GM20000 (cell line): ENCODE measurements around the gene INIP.

Source experiments
- DNase-seq: peaks from one replicate; pipeline ENCODE4 v3.0.0; 2012; ENCODE audit warnings: low spot score
- TF ChIP-seq, protein P1 (sequence below): IDR thresholded peaks from 2 replicates; pipeline ENCODE4 v1.5.1; 2012; ENCODE audit warnings: mild to moderate bottlenecking, control low read depth; ENCODE audit errors: extremely low read depth, missing control alignments

Gene INIP

DNA sequence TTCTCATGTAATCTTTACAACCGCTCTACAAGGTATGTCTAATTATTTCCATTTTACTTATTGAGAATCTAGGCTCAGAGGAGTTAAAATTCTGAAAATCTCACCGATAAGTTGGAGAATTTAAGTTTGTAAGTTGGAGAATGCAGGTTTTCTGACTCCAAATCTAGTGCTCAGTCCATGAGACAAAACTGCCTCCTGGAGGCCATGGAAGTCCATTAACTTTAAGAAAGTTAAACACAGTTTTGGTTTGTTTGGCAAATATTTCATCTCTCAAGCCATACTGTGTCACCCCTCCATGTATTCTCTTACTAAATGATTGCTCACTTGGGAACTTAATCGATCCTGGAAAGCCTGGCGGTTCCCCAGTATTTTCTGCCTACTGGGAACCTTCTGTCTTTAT is 52.6 kb downstream of the INIP start:
- peak; percentile 21 for DNase-seq
- TF ChIP-seq, protein P1, sequence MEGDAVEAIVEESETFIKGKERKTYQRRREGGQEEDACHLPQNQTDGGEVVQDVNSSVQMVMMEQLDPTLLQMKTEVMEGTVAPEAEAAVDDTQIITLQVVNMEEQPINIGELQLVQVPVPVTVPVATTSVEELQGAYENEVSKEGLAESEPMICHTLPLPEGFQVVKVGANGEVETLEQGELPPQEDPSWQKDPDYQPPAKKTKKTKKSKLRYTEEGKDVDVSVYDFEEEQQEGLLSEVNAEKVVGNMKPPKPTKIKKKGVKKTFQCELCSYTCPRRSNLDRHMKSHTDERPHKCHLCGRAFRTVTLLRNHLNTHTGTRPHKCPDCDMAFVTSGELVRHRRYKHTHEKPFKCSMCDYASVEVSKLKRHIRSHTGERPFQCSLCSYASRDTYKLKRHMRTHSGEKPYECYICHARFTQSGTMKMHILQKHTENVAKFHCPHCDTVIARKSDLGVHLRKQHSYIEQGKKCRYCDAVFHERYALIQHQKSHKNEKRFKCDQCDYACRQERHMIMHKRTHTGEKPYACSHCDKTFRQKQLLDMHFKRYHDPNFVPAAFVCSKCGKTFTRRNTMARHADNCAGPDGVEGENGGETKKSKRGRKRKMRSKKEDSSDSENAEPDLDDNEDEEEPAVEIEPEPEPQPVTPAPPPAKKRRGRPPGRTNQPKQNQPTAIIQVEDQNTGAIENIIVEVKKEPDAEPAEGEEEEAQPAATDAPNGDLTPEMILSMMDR = no peak

DNA sequence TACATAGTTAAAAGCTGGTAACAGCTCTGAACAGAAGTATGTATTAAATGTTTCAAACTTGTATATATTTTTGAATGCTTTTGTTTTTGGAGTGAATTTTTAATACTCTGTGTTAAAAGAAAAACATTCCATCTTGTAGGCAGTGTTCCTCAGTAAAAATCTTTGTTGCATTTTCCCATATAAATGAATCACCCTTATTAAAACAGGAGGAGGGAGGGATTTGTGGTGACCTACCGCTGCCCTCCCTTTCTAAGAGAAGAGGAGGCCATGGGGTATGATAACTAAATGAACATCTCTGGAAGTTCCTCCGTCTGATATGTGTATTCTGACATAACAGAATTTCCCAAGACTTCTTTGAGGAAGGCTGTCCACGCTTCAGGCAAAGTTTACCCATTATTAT is 53.4 kb downstream of the INIP start:
- no peak for DNase-seq
- TF ChIP-seq, protein P1 = no peak

DNA sequence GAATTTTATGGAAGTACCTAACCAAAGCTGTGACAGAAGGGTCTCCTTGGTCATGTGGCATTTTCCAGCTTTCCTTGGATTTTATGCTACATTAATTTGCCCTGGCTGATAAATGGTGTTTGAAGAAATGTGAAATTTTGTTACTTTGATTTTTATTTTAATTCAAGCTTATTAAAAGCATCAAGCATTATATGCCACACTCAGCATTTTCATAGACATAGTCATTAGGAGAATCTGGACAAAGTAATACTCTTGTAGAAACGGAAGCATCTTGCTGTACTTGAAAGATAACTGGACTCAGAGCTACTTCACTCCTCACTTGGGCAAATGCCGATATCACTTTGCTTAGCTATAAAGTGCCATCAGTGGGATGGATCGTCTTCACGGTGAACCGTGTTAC is 54.2 kb downstream of the INIP start:
- TF ChIP-seq, protein P1 = no peak
- no peak for DNase-seq

DNA sequence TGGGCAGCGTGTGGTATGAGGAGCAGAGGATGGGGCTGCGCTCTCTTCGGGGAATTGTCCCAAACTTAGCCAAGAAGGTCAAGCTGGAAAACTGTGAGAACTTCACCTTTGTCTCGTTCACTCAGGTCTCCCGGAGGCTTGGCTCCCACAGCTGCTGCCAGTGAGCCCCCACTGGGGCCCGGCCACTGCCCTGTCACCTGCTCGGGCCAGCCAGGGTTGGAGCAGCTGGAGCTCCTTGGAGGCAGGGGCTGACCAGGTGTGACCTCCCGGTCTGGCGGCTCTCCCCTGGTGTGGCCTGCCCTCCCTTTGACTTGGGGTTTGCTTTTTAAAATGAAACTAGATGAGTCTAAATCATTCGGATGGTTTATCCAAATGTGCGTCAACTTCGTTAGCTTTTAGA is 58.0 kb downstream of the INIP start:
- DNase-seq = no peak
- TF ChIP-seq, protein P1 = no peak

DNA sequence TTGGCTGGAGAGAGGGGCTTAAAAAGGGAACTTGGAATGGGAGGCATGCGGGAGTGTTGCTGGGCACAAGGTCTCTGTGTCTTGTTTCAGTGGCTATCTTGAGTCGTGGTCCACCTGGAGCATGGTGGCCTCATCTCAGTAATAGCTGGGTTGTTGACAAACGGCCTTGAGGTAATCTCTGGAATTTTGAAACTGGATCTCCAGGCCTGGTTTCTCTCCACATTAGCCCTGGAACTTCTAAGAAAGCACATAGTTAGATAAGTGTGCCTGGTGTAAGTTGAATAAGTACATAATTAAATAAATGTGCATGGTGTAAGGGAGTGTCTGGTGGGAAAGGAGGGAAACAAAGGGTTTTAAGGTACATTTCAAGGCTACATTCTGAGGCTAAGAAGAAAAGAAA is 62.2 kb downstream of the INIP start:
- DNase-seq = no peak

DNA sequence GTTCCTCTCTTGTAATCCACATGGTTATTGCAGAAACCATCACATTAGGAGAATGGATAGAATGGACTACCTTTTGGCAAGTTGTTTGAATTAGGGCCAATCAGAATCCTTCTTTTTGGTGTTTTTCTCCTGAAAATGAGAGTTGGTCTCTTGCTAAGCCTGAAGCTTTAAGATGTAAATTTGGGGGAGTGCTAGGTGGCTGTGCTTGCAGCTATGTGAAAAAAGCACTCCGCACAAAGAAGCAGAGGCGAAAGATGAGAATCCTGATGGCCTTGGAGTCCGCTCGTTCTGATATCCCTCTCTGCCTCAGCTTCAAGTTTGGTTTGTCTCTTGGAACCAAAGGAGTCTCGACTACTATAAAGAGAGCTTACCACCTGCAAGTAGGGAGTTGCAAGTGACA is 63.6 kb downstream of the INIP start:
- DNase-seq = no peak
- TF ChIP-seq, protein P1 = no peak

More for the DNA sequence above, 62.2 kb downstream of the INIP start:
- TF ChIP-seq, protein P1 = no peak

DNA sequence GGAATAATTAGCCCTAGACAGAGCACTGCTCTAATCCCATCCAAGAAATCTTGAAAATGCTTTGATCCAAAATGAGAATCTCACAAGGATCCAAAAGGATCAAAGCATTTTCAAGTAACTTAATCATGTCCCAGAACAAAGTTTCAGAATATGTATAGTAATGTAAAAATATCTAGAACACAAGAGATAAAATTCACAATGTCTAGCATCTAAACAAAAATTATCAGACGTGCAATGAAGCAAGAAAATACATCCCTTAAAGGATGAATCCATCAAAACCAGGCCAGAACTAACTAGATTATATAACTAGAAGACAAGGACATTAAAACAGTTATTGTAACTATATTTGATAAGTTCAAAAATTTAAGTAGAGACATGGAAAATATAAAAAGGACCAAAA is 69.3 kb downstream of the INIP start:
- no peak for DNase-seq
- TF ChIP-seq, protein P1 = no peak
